GM21515 (cell line): ENCODE data around the gene FBRSL1.

Experiments
- ATAC-seq: cut with Tn5 transposase; IDR thresholded peaks from one replicate; pipeline ENCODE4 v1.9.1; 2021; ENCODE audit not compliant: unreplicated experiment

FBRSL1 gene

DNA sequence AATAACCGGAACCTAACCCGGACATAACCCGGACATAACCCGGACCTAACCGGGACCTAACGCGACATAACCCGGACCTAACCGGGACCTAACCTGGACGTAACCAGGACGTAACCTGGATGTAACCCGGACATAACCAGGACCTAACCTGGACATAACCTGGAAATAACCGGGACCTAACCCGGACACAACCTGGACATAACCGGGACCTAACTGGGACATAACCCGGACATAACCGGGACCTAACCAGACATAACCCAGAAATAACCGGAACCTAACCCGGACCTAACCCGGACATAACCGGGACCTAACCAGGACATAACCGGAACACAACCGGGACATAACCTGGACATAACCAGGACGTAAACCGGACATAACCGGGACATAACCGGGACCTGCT is 6.7 kb upstream of the FBRSL1 start:
- ATAC-seq: no peak

DNA sequence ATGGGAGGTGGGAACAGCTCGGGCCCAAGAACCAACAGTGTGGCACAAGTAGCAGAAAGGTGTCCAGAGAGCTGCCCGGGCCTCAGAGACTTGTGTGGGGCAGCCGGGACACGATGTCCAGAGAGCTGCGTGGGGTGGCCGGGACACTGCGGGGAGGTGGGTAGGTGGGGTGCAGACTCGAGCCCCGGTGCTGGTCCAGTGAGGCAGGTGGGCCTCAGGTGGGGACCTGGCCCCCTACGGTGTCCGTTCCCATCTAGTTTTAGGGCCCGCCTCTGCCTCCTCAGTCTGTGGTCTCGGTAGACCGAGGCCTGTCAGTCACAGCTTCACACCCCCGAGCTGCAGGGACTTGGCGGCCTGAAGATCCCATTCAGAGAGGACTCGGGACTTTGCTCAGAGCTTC is 6.3 kb upstream of the FBRSL1 start:
- ATAC-seq: no peak

DNA sequence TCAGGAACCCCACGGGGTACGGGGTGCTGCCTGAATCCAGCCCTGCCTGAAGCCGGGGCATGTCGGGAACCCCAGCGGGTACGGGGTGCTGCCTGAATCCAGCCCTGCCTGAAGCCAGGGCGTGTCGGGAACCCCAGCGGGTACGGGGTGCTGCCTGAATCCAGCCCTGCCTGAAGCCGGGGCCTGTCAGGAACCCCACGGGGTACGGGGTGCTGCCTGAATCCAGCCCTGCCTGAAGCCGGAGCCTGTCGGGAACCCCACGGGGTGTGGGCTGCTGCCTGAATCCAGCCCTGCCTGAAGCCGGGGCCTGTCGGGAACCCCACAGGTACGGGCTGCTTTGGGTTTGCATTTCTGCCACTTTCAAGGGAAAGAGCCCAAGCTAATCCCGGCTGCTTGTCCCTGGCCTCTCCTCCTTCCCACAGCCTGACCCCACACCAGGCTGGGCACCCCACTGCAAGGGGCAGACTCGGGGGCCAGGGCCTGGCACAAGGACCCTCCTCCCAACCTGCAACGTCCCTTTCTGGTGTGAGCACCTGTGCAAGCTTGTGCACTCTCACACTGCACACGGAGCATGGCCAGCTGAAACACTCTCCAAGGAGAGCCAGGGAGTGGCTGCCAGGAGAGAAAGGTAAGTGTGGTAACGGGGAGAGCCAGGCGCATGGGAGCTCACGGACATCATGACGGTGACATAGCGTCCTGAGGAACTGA is 5.6 kb upstream of the FBRSL1 start:
- no peak for ATAC-seq

DNA sequence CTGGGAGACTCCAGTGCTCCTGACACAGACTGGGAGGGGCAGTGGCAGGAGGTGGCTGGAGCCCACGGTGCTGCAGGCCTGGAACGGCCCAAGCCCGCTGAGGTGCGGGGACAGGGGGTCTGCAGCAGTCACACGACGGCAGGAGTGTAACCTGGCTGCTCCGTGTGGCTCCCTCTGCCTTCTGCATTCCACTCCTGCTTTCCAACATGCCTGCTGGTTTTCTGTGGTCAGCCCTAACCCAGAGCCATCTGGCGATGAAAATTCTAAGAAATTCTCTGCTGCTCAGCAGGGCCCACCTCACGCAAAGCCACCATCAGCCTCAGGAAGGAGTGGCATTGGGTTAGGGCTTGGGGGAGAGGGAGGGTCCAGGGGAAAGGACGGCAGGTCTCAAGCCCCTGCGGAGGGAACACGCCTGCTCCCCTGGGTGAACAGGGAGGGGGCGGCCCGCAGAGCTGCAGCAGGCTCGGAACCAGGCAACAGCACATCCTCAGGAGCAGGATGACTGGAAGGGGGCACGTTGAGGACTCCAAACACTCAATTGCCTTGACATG is 5.0 kb upstream of the FBRSL1 start:
- no peak for ATAC-seq

DNA sequence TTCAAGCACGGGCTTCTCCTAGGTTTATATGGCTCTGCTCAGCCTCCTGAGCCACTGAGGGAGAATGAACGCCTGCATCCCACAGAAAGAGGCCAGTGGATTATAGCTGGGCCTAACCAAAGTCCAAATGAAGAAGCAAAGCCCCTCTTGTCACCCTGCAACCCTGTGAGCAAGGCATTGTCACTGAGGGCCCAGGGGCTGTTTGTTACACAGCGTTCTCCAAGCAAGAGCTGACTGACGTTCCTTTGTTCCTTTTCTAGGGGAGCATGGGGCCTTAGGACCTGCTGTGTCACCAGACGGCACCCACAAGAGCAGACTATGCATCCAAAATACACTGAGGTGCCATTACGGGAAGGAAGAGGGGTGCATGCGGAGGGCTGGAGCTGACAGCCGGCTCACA is 4.3 kb upstream of the FBRSL1 start:
- ATAC-seq: no peak

DNA sequence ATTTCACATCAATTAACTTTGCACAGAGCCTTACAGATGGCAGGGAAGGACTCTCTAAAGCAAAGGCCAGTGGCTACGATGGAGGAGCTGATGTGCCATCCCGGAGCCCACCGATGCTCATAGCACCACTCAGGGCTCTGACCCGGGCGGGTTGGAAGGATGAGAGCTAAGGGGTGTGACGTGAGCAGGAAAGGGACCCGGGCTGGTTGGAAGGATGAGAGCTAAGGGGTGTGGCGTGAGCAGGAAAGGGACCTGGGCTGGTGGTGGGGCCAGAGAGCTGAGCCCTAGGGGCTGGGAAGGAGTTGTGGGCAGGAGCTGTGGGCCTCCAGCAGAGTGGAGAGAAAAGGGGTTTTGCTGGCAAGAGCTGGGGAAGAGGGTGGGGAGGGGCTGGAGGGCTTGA is 3.8 kb upstream of the FBRSL1 start:
- no peak for ATAC-seq

DNA sequence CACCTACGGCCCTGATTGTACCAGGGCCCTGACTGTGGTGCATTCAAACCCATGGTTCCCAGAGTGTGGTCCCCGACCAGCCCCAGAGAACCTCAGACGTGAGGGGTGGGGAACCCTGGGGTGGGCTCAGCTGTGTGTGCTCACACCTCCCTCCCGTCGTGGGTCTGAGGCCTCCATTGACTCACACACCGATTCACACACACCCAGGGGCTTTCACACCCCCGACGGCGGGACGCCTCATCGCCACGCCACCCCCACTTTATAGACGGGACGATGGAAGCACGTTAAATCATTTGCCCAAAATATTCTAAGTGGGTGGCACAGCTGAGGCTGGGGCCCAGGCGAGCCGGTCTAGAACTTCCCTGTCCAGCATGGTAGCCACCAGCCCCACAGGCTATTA is 3.4 kb upstream of the FBRSL1 start:
- ATAC-seq: no peak

DNA sequence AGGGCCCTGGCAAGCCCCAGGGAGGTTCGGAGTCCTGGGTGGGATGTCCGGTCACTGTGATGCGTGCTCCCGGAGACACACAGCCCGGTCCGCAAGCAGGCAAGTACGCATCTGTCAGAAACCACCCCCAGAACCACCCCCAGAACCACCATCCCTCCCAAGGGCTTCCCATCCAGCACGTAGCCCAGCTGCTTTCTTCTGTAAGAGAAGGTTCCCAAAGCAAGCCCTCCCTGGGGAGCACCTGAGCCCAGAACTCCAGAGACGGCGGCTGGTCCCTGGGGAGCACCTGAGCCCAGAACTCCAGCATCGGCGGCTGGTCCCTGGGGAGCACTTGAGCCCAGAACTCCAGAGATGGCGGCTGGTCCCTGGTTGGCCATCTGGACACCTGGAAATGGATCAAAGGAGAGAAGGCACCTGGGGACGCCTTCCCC is 2.6 kb upstream of the FBRSL1 start:
- no peak for ATAC-seq

DNA sequence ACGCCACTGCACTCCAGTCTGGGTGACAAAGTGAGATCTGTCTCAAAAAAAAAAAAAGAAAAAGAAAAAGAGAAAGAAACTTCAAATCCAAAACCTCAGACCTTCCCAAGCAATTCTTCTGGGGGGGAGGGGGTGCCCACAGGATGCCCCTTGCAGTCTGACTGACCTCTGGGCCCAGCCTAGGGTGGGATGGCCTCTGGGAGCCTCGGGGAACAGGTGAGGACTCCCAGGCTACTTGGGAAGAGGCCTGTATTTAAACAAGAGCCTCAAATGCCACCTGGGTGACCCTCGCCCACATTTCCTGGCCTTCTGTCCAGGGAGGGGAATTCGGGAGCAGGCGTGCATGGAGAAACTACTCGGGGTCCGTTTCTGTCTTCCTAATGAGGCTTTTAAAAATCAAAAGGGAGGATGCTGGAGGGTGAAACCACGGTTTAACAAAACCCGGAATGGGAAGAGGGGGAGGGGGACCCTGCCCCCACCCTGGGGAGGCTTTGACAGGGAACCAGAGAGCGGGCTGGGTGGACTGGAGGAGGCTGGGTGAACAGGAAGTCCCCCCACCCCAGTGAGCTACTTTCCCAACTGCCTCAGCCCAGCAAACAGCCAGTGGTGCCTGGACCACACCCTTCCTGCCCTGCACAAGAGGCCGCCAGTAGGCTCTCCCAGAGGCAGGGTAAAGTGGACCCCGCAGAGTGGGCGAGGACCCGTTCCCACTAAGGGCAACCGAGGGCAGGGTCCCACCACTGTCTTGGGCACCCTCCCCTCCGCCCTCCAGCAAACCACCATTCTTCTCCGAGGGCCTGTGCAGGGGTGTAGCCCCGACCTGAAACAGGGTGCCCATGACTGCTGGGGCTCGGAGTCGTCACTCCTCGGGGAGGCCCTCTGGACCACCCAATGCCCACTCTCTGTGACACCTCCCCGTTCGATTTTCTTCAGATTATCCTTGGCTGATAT is 1.5 kb upstream of the FBRSL1 start:
- ATAC-seq: no peak

DNA sequence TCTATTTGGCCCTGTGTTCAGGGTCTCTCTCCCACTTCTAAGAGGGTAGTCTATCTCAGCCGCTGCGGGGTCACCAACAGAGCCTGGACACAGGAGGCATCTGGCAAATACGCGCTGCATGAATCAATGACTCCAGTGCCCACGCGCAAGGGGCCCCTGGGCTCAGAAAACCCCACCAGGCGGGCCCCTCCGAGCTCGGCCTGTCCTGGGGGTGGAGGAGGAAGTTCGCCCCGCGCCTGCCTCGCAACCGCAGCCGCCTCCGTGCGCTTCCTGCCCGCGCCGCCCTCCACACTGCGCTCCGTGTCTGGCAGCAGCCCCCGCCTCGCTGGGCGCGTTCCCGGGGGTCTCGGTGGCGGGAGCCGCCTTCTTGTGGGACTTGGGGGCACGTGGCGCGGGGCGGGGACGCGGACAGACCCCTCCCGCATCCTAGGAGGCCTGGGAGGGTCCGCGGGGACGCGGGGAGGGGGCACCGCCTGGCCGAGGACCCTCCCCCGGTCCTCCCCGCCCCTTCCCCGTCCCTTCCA is 811 bp upstream of the FBRSL1 start:
- ATAC-seq: peak; percentile 27

DNA sequence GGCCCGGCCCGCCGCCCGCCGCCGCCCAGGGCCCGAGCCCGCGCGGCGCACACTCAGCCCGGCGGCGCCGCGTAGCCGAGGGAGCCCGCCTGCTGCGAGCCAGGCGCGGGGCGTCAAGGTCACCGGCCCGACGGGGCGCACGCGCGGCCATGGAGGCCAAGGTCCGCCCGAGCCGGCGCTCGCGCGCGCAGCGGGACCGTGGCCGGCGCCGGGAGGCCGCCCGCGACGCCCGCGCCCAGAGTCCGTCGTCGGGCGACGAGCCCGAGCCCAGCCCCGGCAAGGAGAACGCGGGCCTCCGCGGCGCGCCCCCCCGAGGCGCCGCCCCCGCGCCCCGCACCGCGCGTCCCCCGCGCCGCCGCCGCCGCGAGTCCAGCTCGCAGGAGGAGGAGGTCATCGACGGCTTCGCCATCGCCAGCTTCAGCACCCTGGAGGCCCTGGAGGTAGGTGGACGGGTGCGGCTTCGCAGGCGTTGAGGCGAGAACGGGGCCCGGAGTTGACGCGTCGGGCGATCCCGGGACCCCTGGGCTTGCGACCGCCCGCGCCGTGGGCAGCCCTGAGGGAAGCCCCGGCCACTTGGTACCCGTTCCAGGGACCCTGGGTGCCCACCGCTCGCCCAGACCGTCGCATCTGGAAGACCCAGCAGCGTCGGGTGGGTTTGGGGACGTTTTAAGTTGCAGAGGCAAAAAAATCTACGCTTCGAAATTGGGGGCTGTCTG is 629 bp downstream of the FBRSL1 start:
- ATAC-seq: no peak

DNA sequence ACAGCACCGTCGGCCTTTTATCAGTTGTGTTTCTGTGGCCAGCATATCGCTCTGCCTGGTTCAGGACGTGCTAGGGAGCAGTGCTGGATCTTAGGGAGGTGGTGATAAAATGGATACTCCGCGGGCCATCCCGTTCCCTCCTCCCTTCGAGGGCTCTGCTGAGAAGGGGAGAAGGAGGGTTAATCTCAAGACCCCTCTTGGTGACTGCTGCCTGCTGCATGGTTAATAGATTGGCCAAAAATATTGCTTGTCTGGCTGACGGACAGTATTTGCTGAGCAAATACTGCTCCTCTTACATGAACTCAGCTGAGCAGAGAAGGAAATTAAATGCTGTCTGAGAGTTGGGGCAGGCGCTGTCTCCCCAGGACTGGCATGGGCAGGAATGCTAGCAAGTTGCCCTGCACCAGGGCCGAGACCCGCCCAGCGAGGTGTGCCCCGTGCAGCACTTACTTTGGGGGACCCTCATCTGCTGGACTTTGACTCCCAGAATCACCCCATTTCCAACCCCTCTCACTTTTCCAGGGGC is 1.2 kb downstream of the FBRSL1 start:
- no peak for ATAC-seq

DNA sequence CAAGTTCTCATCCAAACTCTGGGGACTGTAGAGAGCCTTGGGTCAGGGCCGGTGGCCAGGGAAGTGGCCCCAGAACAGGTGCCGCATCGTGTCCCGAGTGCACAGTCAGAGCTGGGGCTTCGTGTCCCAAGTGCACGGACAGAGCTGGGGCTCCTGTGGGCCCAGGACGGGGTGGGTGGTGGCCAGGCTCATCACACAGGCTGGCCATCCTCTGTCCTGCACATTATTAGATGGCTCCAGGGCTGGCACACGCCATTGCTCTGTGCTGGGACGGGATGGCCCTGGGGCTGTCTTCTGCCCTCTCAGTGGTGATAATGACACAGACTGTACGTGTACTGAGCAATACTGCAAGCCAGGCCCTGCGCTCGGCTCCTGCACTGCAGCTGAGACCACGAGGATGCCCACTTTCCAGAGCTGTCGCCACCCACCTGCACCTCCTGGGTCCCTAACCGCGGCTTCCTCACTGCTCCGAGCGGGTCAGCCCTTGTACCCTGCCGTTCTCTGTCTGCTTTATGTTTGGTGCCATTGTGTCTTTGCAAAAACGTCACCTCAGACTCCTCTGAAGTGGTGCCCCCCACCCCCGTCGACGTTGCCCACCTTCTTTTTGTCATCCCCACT is 1.9 kb downstream of the FBRSL1 start:
- ATAC-seq: no peak

DNA sequence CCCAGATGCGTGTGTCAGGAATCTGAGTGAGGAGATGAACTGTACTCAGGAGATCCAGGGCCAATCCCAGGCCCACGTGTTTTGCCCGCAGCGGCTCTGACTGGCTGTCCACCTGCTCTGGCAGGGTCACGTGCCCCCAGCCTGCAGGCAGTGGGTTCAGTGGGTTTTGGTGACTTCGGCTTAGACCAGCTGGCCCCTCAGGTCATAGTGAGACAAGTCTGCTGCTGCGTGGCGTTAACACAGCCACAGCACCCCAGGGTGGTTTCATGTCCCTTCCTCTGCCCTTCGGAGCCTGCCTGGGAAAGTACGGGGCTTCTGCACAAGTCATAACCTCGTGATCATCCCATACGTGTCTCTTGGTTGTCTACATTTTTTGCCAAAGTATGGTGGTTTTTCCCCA is 2.6 kb downstream of the FBRSL1 start:
- no peak for ATAC-seq

DNA sequence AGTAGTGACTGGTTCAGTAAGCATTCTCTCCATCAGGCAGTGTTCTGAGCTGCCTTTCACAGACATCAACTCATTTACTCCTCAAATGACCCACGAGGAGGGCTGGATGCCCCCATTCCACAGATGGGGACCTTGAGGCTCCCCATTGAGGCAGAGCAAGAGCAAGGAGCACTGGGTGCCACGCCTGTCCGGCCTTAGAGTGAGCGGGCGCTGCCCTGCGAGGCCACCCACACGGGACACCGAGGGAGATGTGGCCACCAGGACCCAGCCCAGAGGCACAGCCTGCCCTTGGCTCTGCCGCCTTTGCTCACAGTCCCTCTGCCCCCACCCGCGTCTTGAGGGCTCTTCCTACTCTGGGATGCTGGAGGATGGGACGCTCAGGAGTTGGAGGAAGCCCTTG is 3.0 kb downstream of the FBRSL1 start:
- no peak for ATAC-seq

DNA sequence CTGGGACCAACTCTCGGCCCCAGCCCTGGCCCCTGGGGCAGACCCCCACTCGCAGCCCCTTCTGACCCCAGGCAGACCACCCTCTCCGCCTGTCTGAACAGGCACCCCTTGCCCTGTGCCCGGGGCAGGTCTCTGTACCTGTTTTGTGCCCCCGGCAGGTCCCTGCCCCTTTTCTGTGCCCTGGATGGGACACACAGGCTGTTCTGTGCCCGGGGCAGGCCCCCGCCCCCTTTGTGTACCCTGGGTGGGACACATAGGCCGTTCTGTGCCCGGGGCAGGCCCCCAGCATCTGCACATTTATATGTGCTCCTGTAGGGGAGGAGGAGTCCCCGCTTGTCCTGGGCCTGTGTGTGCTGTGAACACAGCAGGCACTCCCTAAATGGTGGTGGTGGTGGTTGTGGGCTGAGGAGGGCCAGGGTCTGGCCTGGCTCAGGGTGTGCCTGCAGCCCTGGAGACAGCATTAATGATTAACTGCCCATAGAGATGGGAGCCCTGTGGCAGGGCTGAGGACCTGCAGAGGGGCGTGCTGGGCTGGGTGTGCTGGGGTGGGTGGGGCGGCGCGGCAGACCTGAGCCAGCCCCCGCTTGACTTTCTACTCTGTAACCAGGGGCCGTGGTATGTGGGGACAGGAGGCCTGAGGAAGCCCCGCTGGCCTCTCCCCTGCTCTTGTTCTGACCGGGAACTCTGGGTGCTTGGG is 3.7 kb downstream of the FBRSL1 start:
- ATAC-seq: no peak

DNA sequence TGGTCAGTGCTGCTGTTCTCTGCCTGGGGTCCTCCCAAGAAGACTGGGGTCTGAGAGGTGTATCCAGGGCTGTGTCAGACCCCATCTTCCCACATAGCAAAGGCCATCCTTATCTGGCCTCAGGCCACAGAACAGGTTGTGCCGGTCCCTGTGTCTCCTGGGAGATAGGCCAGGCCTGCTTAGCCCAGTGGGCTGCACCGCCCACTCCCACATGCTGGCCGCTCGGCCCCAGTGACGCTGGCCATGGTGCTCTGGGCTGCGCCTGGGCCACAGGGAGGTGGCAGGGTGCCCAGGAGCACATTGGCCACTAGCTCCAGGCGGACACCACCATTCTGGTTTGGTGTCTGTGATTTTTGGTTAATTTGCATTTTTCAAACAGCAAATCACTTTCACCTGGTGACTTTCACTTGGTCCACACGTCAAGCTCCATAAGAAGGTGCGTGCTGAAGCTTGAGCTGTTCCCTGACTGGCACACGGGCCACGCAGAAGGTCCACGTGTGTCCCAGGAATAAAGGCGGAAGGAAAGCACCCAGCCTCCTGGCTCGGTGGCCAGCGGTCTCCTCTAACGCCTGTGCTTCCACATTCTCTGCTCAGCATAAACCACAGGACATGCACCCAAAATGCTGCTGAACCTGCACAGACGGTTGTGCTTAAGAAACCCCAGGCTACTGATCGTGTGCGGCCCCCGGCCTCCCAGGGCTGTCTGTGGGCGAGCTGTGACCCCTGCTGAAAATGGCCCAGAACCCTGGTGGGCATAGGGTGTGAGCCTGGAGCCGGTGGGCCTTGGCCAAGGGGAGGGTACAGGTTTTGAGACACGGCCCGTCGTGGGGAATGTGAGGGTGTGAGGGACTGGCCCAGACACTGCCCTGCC is 4.6 kb downstream of the FBRSL1 start:
- no peak for ATAC-seq

DNA sequence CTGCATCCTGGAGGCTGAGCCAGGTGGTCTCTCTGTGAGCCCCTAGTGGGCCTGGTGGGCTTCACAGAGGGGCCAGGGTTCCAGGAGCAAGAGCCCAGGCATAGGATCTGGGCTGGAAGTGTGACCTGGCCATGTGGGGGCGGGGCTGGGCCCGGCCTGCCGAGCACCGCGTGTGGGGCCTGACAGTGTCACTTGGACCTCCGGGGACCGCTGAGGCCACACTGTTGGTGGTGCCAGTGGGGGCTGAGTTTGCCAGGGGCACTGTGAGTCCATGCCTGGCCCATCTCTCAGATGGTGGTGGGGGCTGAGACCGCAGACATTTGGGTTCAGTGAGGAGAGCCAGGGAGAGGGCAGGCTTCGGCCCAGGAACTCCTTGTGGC is 5.2 kb downstream of the FBRSL1 start:
- no peak for ATAC-seq
